Activated naive CD4-positive, alpha-beta T cell treated with anti-CD3 and anti-CD28 coated beads, Interleukin-2, amount 10 ng/mL, durations not matched to agents 7 days and 5 days (primary cell): ENCODE measurements around the gene PSAP.
A peak's percentile ranks its signal among the peaks of the same experiment; 100 is the strongest.
"Not testable (repeated sequence)": the region's sequence is repeated elsewhere in the genome, so short reads cannot be mapped to it uniquely, and the experiment has no call there.

Experiments used
- CTCF ChIA-PET: fragments of 350-600 bp; sonication (Branson Sonifier 250); formaldehyde crosslinking; loops from one replicate; lab custom pipeline; 2021; ENCODE audit warnings: antibody characterized with exemption; lab: Charles Lee
- DNase-seq: peaks from one replicate; pipeline ENCODE4 v3.0.0-alpha.2; 2020
- H3K27ac Mint-ChIP-seq: one replicate; pipeline ENCODE4 v1.8.0; 2021; ENCODE audit warnings: mild to moderate bottlenecking, moderate library complexity, mixed read lengths
- H3K27me3 Mint-ChIP-seq: one replicate; pipeline ENCODE4 v1.8.0; 2021; ENCODE audit warnings: mild to moderate bottlenecking, mixed read lengths
- H3K36me3 Mint-ChIP-seq: one replicate; pipeline ENCODE4 v1.8.0; 2021; ENCODE audit warnings: mixed read lengths
- H3K4me1 Mint-ChIP-seq: one replicate; pipeline ENCODE4 v1.8.0; 2021; ENCODE audit warnings: mixed read lengths
- H3K4me3 Mint-ChIP-seq: one replicate; pipeline ENCODE4 v1.8.0; 2021; ENCODE audit warnings: mild to moderate bottlenecking, moderate library complexity, mixed read lengths
- H3K9me3 Mint-ChIP-seq: one replicate; pipeline ENCODE4 v1.8.0; 2021; ENCODE audit warnings: mixed read lengths

Gene PSAP

GRCh38 chr10:71850743-71851464 is at the start of gene PSAP:
Gene PSAP (minus strand): TSS chr10:71851251. CDS start chr10:71851221, 30 bp downstream.
- H3K36me3 Mint-ChIP-seq, result peaks cover 4% of the 10 kb centered on the region
- peaks cover 17% of the 10 kb centered on the region for H3K27me3 Mint-ChIP-seq
- H3K4me3 Mint-ChIP-seq, result peak within 1 kb of the TSS; percentile 96
- DNase-seq, result peak; percentile 98
- no peaks in the 10 kb centered on the region for H3K9me3 Mint-ChIP-seq
- CTCF ChIA-PET, result interaction anchor here (0.8 to 2.5 kb wide), 7 partner anchors 10 to 514 kb away, joined by 3 to 8 read pairs (median 5); no protein-coding TSS in a partner anchor
- peaks cover 42% of the 10 kb centered on the region for H3K4me1 Mint-ChIP-seq
- H3K27ac Mint-ChIP-seq, result peak within 1 kb of the TSS; percentile 89

GRCh38 chr10:71900441-71901180 is 49.6 kb upstream of the PSAP start:
- no peak for DNase-seq
- CTCF ChIA-PET, result interaction anchor here (0.9 to 5.1 kb wide), 2 partner anchors 64 to 148 kb away, joined by 3 to 59 read pairs; no protein-coding TSS in a partner anchor
- H3K9me3 Mint-ChIP-seq, result peaks cover 2% of the 10 kb centered on the region
- H3K4me3 Mint-ChIP-seq, result no peak overlapping the region
- no peak overlapping the region for H3K27ac Mint-ChIP-seq
- H3K27me3 Mint-ChIP-seq, result peaks cover 12% of the 10 kb centered on the region
- H3K36me3 Mint-ChIP-seq, result no peaks in the 10 kb centered on the region
- H3K4me1 Mint-ChIP-seq, result peaks cover 10% of the 10 kb centered on the region

GRCh38 chr10:71899665-71900412 is 48.8 kb upstream of the PSAP start:
- no peak for DNase-seq
- CTCF ChIA-PET, result interaction anchor here (0.9 to 5.1 kb wide), 2 partner anchors 63 to 148 kb away, joined by 3 to 59 read pairs; no protein-coding TSS in a partner anchor
- Mint-ChIP-seq H3K27me3 (peaks cover 15% of the 10 kb centered on the region), H3K4me3 (no peak overlapping the region), H3K27ac (no peak overlapping the region), H3K9me3 (peaks cover 2% of the 10 kb centered on the region), H3K4me1 (peaks cover 10% of the 10 kb centered on the region), H3K36me3 (no peaks in the 10 kb centered on the region)

GRCh38 chr10:71898346-71898745 is 47.3 kb upstream of the PSAP start:
- peaks cover 24% of the 10 kb centered on the region for H3K27me3 Mint-ChIP-seq
- not testable (repeated sequence) for H3K27ac Mint-ChIP-seq, H3K9me3 Mint-ChIP-seq, DNase-seq, H3K36me3 Mint-ChIP-seq, H3K4me1 Mint-ChIP-seq, H3K4me3 Mint-ChIP-seq
- CTCF ChIA-PET, result interaction anchor here (0.8 to 5.1 kb wide), 6 partner anchors 35 to 442 kb away, joined by 3 to 59 read pairs (median 4); no protein-coding TSS in a partner anchor

- Mint-ChIP-seq H3K27ac (no peak overlapping the region), H3K36me3 (no peaks in the 10 kb centered on the region), H3K4me3 (no peak overlapping the region), H3K27me3 (peaks cover 48% of the 10 kb centered on the region), H3K9me3 (peaks cover 2% of the 10 kb centered on the region), H3K4me1 (peaks cover 20% of the 10 kb centered on the region)
- DNase-seq, result no peak
- CTCF ChIA-PET, result no interaction called here
Measured at GRCh38 chr10:71893920-71894319, 42.9 kb upstream of the PSAP start.

- Mint-ChIP-seq H3K27ac (no peak overlapping the region), H3K4me3 (no peak overlapping the region), H3K4me1 (peaks cover 26% of the 10 kb centered on the region), H3K9me3 (no peaks in the 10 kb centered on the region), H3K36me3 (no peaks in the 10 kb centered on the region), H3K27me3 (peaks cover 54% of the 10 kb centered on the region)
- no peak for DNase-seq
- CTCF ChIA-PET, result no interaction called here
Measured at GRCh38 chr10:71893258-71893815, 42.3 kb upstream of the PSAP start.

GRCh38 chr10:71891437-71891836 is 40.4 kb upstream of the PSAP start:
- Mint-ChIP-seq H3K4me1 (peaks cover 18% of the 10 kb centered on the region), H3K9me3 (no peaks in the 10 kb centered on the region), H3K27ac (peak overlapping the region; percentile 54), H3K27me3 (peaks cover 58% of the 10 kb centered on the region), H3K36me3 (no peaks in the 10 kb centered on the region), H3K4me3 (no peak overlapping the region)
- CTCF ChIA-PET, result interaction anchor here (1.6 kb wide), 1 partner anchor 14 kb away, joined by 5 read pairs; no protein-coding TSS in a partner anchor
- no peak for DNase-seq

- H3K27me3 Mint-ChIP-seq, result peaks cover 63% of the 10 kb centered on the region
- H3K4me1 Mint-ChIP-seq, result peaks cover 18% of the 10 kb centered on the region
- peak overlapping the region; percentile 76 for H3K4me3 Mint-ChIP-seq
- CTCF ChIA-PET, result interaction anchor here (1.0 kb wide), 1 partner anchor 52 kb away, joined by 3 read pairs; no protein-coding TSS in a partner anchor
- no peaks in the 10 kb centered on the region for H3K9me3 Mint-ChIP-seq
- DNase-seq, result no peak
- H3K36me3 Mint-ChIP-seq, result no peaks in the 10 kb centered on the region
- peak overlapping the region; percentile 78 for H3K27ac Mint-ChIP-seq
Measured at GRCh38 chr10:71889388-71889987, 38.4 kb upstream of the PSAP start.

- Mint-ChIP-seq H3K36me3 (no peaks in the 10 kb centered on the region), H3K27me3 (peaks cover 56% of the 10 kb centered on the region)
- CTCF ChIA-PET, result interaction anchor here (1.0 to 1.4 kb wide), 2 partner anchors 8 to 51 kb away, joined by 3 to 5 read pairs; no protein-coding TSS in a partner anchor
Measured at GRCh38 chr10:71888623-71889387, 37.8 kb upstream of the PSAP start.

GRCh38 chr10:71888248-71888622 is 37.2 kb upstream of the PSAP start:
- H3K4me1 Mint-ChIP-seq, result peaks cover 22% of the 10 kb centered on the region
- H3K4me3 Mint-ChIP-seq, result peak overlapping the region; percentile 76
- CTCF ChIA-PET, result interaction anchor here (1.4 kb wide), 1 partner anchor 8 kb away, joined by 5 read pairs; no protein-coding TSS in a partner anchor
- H3K27ac Mint-ChIP-seq, result peak overlapping the region; percentile 78
- H3K9me3 Mint-ChIP-seq, result no peaks in the 10 kb centered on the region
- peaks cover 55% of the 10 kb centered on the region for H3K27me3 Mint-ChIP-seq
- H3K36me3 Mint-ChIP-seq, result no peaks in the 10 kb centered on the region
- DNase-seq, result no peak

More at GRCh38 chr10:71888623-71889387, 37.8 kb upstream of the PSAP start:
- Mint-ChIP-seq H3K27ac (peak overlapping the region; percentile 78), H3K4me3 (peak overlapping the region; percentile 76), H3K4me1 (peaks cover 18% of the 10 kb centered on the region), H3K9me3 (no peaks in the 10 kb centered on the region)
- peak; percentile 84 for DNase-seq

GRCh38 chr10:71887743-71888142 is 36.7 kb upstream of the PSAP start:
- no peaks in the 10 kb centered on the region for H3K9me3 Mint-ChIP-seq
- peaks cover 26% of the 10 kb centered on the region for H3K4me1 Mint-ChIP-seq
- no peaks in the 10 kb centered on the region for H3K36me3 Mint-ChIP-seq
- no peak overlapping the region for H3K27ac Mint-ChIP-seq
- no peak overlapping the region for H3K4me3 Mint-ChIP-seq
- H3K27me3 Mint-ChIP-seq, result peaks cover 57% of the 10 kb centered on the region
- CTCF ChIA-PET, result interaction anchor here (1.4 kb wide), 1 partner anchor 9 kb away, joined by 5 read pairs; no protein-coding TSS in a partner anchor
- no peak for DNase-seq

- CTCF ChIA-PET, result interaction anchor here (1.4 kb wide), 1 partner anchor 13 kb away, joined by 7 read pairs; no protein-coding TSS in a partner anchor
- Mint-ChIP-seq H3K27me3 (peaks cover 24% of the 10 kb centered on the region), H3K36me3 (no peaks in the 10 kb centered on the region), H3K4me1 (peaks cover 19% of the 10 kb centered on the region), H3K9me3 (no peaks in the 10 kb centered on the region), H3K4me3 (no peak overlapping the region), H3K27ac (no peak overlapping the region)
- DNase-seq, result no peak
Measured at GRCh38 chr10:71882813-71883659, 32.0 kb upstream of the PSAP start.
